Measurements from ENCODE around the gene TSHB. TPM values are rescaled to one million over a fixed set of nuclear protein-coding genes. Genes with fewer than 3 reads are reported as not detected.

The TSHB gene
- total RNA-seq, 1 experiment from 2014 or later, result not detected

DNA sequence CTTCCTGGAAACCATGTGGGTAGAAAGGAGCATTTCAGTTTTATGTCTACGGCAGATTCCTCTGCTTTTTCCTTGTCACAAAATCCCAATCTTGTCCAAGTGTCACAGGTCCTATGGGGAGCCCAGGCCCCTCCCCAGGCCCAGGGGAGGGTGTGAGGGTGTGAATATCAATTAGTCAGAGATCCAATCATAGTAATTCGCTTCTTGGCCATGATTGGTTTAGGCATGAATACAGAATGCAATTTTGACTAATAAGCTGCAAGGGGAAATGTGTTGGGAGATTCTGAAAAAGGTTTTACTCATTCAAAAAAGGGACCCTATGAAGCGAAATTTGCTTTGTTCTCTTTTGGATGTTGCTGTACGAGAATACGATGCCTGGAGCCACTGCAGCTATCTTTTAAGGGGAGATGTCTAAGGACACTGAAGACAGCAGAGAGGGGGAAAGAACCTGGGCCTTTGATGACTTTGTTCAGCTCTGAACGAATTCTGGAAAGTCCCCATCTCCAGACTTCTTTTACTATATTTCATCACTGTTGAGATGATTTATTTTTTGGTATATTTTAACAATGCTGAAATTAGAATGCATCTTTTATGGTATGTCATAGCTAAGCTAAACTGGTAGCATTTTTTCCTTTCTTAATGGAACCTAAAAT, 41.5 kb downstream of the TSHB start:
- no peak overlapping the region for H3K27ac Mint-ChIP-seq
- CTCF ChIA-PET, result interaction anchor here (0.7 to 2.4 kb wide), 2 partner anchors 15 to 19 kb away, joined by 3 to 11 read pairs; no protein-coding TSS in a partner anchor
- H3K9me3 Mint-ChIP-seq, result no peaks in the 10 kb centered on the region
- ATAC-seq, result no peak
- TF ChIP-seq ZNF396 (CRISPR knock-in tag; IDR thresholded peaks at IDR 0.05; ENCODE audit: borderline replicate concordance) (no peak), FOXP1 (CRISPR knock-in tag; IDR thresholded peaks at IDR 0.05; ENCODE audit: borderline replicate concordance) (no peak), HMGA2 (CRISPR knock-in tag; IDR thresholded peaks at IDR 0.05) (no peak), IRF2 (CRISPR knock-in tag; IDR thresholded peaks at IDR 0.05; ENCODE audit: borderline replicate concordance, low read depth) (no peak), CBFB (CRISPR knock-in tag; IDR thresholded peaks at IDR 0.05; ENCODE audit: low read depth) (no peak), ZNF423 (CRISPR knock-in tag; IDR thresholded peaks at IDR 0.05) (no peak), GTF2I (CRISPR knock-in tag; conservative IDR thresholded peaks at IDR 0.05) (no peak), CREM (CRISPR knock-in tag; IDR thresholded peaks at IDR 0.05) (no peak), NFATC4 (CRISPR knock-in tag; IDR thresholded peaks at IDR 0.05) (no peak), EMX1 (CRISPR knock-in tag; IDR thresholded peaks at IDR 0.05) (no peak), ETV6 (CRISPR knock-in tag; IDR thresholded peaks at IDR 0.05) (no peak), PRRX2 (CRISPR knock-in tag; IDR thresholded peaks at IDR 0.05) (no peak), GABPB1 (CRISPR knock-in tag; IDR thresholded peaks at IDR 0.05) (no peak), SOX15 (CRISPR knock-in tag; IDR thresholded peaks at IDR 0.05) (no peak)
- TF ChIP-seq, protein P1, sequence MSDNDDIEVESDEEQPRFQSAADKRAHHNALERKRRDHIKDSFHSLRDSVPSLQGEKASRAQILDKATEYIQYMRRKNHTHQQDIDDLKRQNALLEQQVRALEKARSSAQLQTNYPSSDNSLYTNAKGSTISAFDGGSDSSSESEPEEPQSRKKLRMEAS (CRISPR knock-in tag; IDR thresholded peaks at IDR 0.05), result no peak
- TF ChIP-seq, protein P2, sequence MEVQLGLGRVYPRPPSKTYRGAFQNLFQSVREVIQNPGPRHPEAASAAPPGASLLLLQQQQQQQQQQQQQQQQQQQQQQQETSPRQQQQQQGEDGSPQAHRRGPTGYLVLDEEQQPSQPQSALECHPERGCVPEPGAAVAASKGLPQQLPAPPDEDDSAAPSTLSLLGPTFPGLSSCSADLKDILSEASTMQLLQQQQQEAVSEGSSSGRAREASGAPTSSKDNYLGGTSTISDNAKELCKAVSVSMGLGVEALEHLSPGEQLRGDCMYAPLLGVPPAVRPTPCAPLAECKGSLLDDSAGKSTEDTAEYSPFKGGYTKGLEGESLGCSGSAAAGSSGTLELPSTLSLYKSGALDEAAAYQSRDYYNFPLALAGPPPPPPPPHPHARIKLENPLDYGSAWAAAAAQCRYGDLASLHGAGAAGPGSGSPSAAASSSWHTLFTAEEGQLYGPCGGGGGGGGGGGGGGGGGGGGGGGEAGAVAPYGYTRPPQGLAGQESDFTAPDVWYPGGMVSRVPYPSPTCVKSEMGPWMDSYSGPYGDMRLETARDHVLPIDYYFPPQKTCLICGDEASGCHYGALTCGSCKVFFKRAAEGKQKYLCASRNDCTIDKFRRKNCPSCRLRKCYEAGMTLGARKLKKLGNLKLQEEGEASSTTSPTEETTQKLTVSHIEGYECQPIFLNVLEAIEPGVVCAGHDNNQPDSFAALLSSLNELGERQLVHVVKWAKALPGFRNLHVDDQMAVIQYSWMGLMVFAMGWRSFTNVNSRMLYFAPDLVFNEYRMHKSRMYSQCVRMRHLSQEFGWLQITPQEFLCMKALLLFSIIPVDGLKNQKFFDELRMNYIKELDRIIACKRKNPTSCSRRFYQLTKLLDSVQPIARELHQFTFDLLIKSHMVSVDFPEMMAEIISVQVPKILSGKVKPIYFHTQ (CRISPR knock-in tag; IDR thresholded peaks at IDR 0.05), result no peak
- TF ChIP-seq, protein P3, sequence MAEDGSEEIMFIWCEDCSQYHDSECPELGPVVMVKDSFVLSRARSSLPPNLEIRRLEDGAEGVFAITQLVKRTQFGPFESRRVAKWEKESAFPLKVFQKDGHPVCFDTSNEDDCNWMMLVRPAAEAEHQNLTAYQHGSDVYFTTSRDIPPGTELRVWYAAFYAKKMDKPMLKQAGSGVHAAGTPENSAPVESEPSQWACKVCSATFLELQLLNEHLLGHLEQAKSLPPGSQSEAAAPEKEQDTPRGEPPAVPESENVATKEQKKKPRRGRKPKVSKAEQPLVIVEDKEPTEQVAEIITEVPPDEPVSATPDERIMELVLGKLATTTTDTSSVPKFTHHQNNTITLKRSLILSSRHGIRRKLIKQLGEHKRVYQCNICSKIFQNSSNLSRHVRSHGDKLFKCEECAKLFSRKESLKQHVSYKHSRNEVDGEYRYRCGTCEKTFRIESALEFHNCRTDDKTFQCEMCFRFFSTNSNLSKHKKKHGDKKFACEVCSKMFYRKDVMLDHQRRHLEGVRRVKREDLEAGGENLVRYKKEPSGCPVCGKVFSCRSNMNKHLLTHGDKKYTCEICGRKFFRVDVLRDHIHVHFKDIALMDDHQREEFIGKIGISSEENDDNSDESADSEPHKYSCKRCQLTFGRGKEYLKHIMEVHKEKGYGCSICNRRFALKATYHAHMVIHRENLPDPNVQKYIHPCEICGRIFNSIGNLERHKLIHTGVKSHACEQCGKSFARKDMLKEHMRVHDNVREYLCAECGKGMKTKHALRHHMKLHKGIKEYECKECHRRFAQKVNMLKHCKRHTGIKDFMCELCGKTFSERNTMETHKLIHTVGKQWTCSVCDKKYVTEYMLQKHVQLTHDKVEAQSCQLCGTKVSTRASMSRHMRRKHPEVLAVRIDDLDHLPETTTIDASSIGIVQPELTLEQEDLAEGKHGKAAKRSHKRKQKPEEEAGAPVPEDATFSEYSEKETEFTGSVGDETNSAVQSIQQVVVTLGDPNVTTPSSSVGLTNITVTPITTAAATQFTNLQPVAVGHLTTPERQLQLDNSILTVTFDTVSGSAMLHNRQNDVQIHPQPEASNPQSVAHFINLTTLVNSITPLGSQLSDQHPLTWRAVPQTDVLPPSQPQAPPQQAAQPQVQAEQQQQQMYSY (CRISPR knock-in tag; IDR thresholded peaks at IDR 0.05), result no peak
- TF ChIP-seq, protein P4, sequence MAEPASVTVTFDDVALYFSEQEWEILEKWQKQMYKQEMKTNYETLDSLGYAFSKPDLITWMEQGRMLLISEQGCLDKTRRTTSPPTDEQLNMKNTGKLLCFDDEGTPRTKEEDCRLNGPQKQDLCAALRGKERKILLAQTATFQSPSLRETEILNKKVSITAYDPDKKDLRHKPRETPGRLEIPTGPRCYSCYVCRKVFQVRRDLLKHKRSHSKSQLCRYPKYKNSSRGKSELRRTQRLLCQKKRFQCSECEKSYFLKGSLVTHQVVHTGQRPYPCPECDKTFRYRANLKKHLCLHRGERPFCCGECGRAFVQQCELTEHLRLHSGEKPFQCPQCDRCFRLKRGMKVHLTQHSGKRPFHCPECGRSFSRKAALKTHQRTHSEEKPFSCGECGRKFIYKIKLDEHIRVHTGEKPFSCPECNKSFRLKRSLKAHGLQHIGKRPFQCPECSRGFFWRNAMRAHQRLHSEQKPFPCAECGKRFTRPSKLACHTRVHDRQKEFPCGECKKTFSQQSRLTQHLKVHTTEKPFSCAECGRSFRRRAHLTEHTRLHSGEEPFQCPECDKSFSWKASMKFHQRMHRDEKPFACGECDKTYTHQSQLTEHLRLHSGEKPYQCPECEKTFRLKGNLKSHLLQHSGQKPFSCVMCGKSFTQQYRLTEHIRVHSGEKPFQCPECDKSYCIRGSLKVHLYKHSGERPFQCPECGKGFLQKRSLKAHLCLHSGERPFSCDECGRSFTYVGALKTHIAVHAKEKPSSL (CRISPR knock-in tag; conservative IDR thresholded peaks at IDR 0.05), result no peak
- TF ChIP-seq, protein P5, sequence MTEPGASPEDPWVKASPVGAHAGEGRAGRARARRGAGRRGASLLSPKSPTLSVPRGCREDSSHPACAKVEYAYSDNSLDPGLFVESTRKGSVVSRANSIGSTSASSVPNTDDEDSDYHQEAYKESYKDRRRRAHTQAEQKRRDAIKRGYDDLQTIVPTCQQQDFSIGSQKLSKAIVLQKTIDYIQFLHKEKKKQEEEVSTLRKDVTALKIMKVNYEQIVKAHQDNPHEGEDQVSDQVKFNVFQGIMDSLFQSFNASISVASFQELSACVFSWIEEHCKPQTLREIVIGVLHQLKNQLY (CRISPR knock-in tag; IDR thresholded peaks at IDR 0.05), result no peak
- TF ChIP-seq, protein P6, sequence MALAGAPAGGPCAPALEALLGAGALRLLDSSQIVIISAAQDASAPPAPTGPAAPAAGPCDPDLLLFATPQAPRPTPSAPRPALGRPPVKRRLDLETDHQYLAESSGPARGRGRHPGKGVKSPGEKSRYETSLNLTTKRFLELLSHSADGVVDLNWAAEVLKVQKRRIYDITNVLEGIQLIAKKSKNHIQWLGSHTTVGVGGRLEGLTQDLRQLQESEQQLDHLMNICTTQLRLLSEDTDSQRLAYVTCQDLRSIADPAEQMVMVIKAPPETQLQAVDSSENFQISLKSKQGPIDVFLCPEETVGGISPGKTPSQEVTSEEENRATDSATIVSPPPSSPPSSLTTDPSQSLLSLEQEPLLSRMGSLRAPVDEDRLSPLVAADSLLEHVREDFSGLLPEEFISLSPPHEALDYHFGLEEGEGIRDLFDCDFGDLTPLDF (CRISPR knock-in tag; IDR thresholded peaks at IDR 0.05), result no peak
- H3K4me3 Mint-ChIP-seq, result no peak overlapping the region
- H3K4me1 Mint-ChIP-seq, result 0 out of 2 replicates have a peak, but pooled peaks cover 3% of the 10 kb centered on the region
- POLR2A ChIA-PET, result interaction anchor here (1.2 kb wide), 1 partner anchor 17 kb away, joined by 3 read pairs; no protein-coding TSS in a partner anchor
- H3K27me3 Mint-ChIP-seq (ENCODE audit: low read depth), result no peaks in the 10 kb centered on the region; the same call in none of the 2 replicates
- H3K36me3 Mint-ChIP-seq, result no peaks in the 10 kb centered on the region
- no peak for DNase-seq (ENCODE audit: low spot score)
